K562 (cell line): Measurements from ENCODE around the gene MSANTD1. TPM values are rescaled to one million over a fixed set of nuclear protein-coding genes. Genes with fewer than 3 reads are reported as not detected.

Experiments used
- CREM ChIP-seq: IDR thresholded peaks from 2 replicates; pipeline ENCODE4 v1.6.1; 2014; ENCODE audit warnings: antibody characterized with exemption, low read depth
- FOXJ2 ChIP-seq: fragments of 200-800 bp; sonication (Bioruptor generic); IDR thresholded peaks from 2 replicates; pipeline ENCODE4 v1.6.1; 2016; ENCODE audit warnings: missing genetic modification characterization, missing compliant biosample characterization
- FOXM1 ChIP-seq, 2 experiments: fragments of 450-650 bp in 1 of 2; sonication (generic) in 1 of 2; formaldehyde crosslinking in 1 of 2; IDR thresholded peaks; 2 replicates each; pipeline versions ENCODE4 v1.6.1 to v1.9.0; 2017 to 2022; ENCODE audit warnings: low read depth in 2 of 2, mild to moderate bottlenecking in 2 of 2, missing genetic modification reagents in 1 of 2, moderate library complexity in 1 of 2
- HDAC3 ChIP-seq: fragments of 450-650 bp; IDR thresholded peaks from 2 replicates; pipeline ENCODE4 v1.6.1; 2018; ENCODE audit warnings: borderline replicate concordance, mild to moderate bottlenecking, moderate library complexity; ENCODE audit not compliant: partially characterized antibody
- HNRNPK ChIP-seq: fragments of 200-400 bp; formaldehyde crosslinking; IDR thresholded peaks from one replicate; pipeline ENCODE4 v1.6.1; 2018; ENCODE audit warnings: mild to moderate bottlenecking, low read depth, low read length; ENCODE audit not compliant: poor library complexity, severe bottlenecking
- HOMEZ ChIP-seq: fragments of 250-450 bp; sonication (Bioruptor Pico); IDR thresholded peaks from 2 replicates; pipeline ENCODE4 v1.4.0; 2020; ENCODE audit warnings: mild to moderate bottlenecking, moderate library complexity
- MAZ ChIP-seq, 2 experiments: fragments of 450-650 bp in 1 of 2; sonication (generic) in 1 of 2; formaldehyde crosslinking; IDR thresholded peaks in 1 of 2; conservative IDR thresholded peaks in 1 of 2; 2 replicates each; pipeline versions ENCODE4 v1.4.0 to v1.5.0; 2020; ENCODE audit warnings: mild to moderate bottlenecking in 1 of 2, missing genetic modification reagents in 1 of 2
- NELFE ChIP-seq: IDR thresholded peaks from 2 replicates; pipeline ENCODE4 v1.6.1; 2011; ENCODE audit warnings: mild to moderate bottlenecking; ENCODE audit not compliant: insufficient read depth, insufficient read length
- NRF1 ChIP-seq, 2 experiments: fragments of 450-650 bp; IDR thresholded peaks in 1 of 2; conservative IDR thresholded peaks in 1 of 2; 2 replicates each; pipeline ENCODE4 v1.6.1; 2014; ENCODE audit warnings: mild to moderate bottlenecking in 2 of 2
- PRPF4 ChIP-seq: fragments of 200-400 bp; formaldehyde crosslinking; IDR thresholded peaks from one replicate; pipeline ENCODE4 v1.6.1; 2017; ENCODE audit warnings: low read length, low read depth, mild to moderate bottlenecking; ENCODE audit not compliant: insufficient read depth, poor library complexity, severe bottlenecking
- PYGO2 ChIP-seq: fragments of 450-650 bp; IDR thresholded peaks from 2 replicates; pipeline ENCODE4 v1.6.1; 2016; ENCODE audit warnings: mild to moderate bottlenecking, missing genetic modification characterization, moderate library complexity, missing compliant biosample characterization
- RAD21 ChIP-seq, 2 experiments: fragments of 250-450 bp in 1 of 2; fragments of 450-650 bp in 1 of 2; sonication (Bioruptor Pico) in 1 of 2; formaldehyde crosslinking in 1 of 2; IDR thresholded peaks in 1 of 2; conservative IDR thresholded peaks in 1 of 2; 2 replicates each; pipeline versions ENCODE4 v1.4.0 to v1.8.0; 2020 to 2022; ENCODE audit warnings: mild to moderate bottlenecking in 2 of 2, moderate library complexity in 1 of 2
- SIN3A ChIP-seq, 2 experiments: fragments of 150-350 bp in 1 of 2; IDR thresholded peaks; 2 replicates each; pipeline ENCODE4 v1.6.1; 2011 to 2016; ENCODE audit warnings: borderline replicate concordance in 2 of 2, low read depth in 2 of 2, low read length in 2 of 2, mild to moderate bottlenecking in 2 of 2, moderate library complexity in 2 of 2; ENCODE audit not compliant: control insufficient read depth in 1 of 2
- TEAD1 ChIP-seq, 2 experiments: fragments of 450-650 bp in 1 of 2; sonication (generic) in 1 of 2; formaldehyde crosslinking; IDR thresholded peaks; 2 replicates each; pipeline versions ENCODE4 v1.4.0 to v1.8.0; 2020 to 2022; ENCODE audit warnings: mild to moderate bottlenecking in 2 of 2, missing genetic modification reagents in 1 of 2
- TSC22D4 ChIP-seq: fragments of 450-650 bp; IDR thresholded peaks from 2 replicates; pipeline ENCODE4 v1.6.1; 2016; ENCODE audit warnings: missing genetic modification characterization, missing biosample characterization, control low read depth
- U2AF1 ChIP-seq: fragments of 200-400 bp; formaldehyde crosslinking; optimal IDR thresholded peaks from 2 replicates; pipeline ENCODE3; 2017; ENCODE audit warnings: mild to moderate bottlenecking, low read depth, low read length, moderate library complexity
- ZNF274 ChIP-seq: IDR thresholded peaks from 2 replicates; pipeline ENCODE4 v1.6.1; 2011; ENCODE audit warnings: low read depth, mild to moderate bottlenecking, low read length, moderate library complexity, borderline replicate concordance
- ZNF277 ChIP-seq: fragments of 250-450 bp; sonication (Bioruptor Pico); IDR thresholded peaks from 2 replicates; pipeline ENCODE4 v1.8.0; 2022; ENCODE audit warnings: inconsistent platforms, mild to moderate bottlenecking, moderate library complexity, borderline replicate concordance
- ZNF324 ChIP-seq: fragments of 250-450 bp; sonication (Bioruptor Pico); IDR thresholded peaks from 2 replicates; pipeline ENCODE4 v1.4.0; 2020; ENCODE audit warnings: mild to moderate bottlenecking
- ZNF584 ChIP-seq: fragments of 200-800 bp; sonication (Bioruptor generic); IDR thresholded peaks from 2 replicates; pipeline ENCODE4 v1.6.1; 2016; ENCODE audit warnings: low read depth, mild to moderate bottlenecking, missing genetic modification characterization, missing compliant biosample characterization
- ZSCAN29 ChIP-seq: fragments of 450-650 bp; IDR thresholded peaks from 2 replicates; pipeline ENCODE4 v1.6.1; 2017
- polyA plus RNA-seq, 8 experiments: library from polyadenylated mRNA; depleted of rRNA in 4 of 8; stranded (reverse) in 5 of 8; unstranded in 3 of 8; fragments of >200 nt; fragmentation: Nextera tagmentation in 2 of 8; fragmentation: Illumina TruSeq in 1 of 8; extraction: Ambion mirVana in 2 of 8; extraction: Trizol in 1 of 8; gene quantifications; 2 replicates each; pipeline versions ENCODE4 v1.2.1 to v1.2.3, GENCODE V29; 2011 to 2014; ENCODE audit warnings: inconsistent platforms in 1 of 8, missing spikeins in 1 of 8
- total RNA-seq, 7 experiments: library from RNA; depleted of rRNA in 6 of 7; stranded (reverse); fragments of >200 nt in 6 of 7; fragmentation: Illumina TruSeq in 2 of 7; extraction: Trizol in 2 of 7; gene quantifications; 2 replicates each; pipeline versions ENCODE4 v1.2.1 to v1.2.3, GENCODE V29; 2011 to 2021; ENCODE audit warnings: low replicate concordance in 1 of 7
- TF ChIP-seq, protein P1 (sequence below): fragments of 250-450 bp; sonication (Bioruptor Pico); IDR thresholded peaks from 2 replicates; pipeline ENCODE4 v1.5.0; 2021

The MSANTD1 gene
- total and polyA plus RNA-seq, 9 of the 15 experiments (the other 6 are each of a cell fraction or from before 2014, with no cell fraction given) = 0.04 to 0.09 (median 0.07) TPM; not detected in 6

DNA sequence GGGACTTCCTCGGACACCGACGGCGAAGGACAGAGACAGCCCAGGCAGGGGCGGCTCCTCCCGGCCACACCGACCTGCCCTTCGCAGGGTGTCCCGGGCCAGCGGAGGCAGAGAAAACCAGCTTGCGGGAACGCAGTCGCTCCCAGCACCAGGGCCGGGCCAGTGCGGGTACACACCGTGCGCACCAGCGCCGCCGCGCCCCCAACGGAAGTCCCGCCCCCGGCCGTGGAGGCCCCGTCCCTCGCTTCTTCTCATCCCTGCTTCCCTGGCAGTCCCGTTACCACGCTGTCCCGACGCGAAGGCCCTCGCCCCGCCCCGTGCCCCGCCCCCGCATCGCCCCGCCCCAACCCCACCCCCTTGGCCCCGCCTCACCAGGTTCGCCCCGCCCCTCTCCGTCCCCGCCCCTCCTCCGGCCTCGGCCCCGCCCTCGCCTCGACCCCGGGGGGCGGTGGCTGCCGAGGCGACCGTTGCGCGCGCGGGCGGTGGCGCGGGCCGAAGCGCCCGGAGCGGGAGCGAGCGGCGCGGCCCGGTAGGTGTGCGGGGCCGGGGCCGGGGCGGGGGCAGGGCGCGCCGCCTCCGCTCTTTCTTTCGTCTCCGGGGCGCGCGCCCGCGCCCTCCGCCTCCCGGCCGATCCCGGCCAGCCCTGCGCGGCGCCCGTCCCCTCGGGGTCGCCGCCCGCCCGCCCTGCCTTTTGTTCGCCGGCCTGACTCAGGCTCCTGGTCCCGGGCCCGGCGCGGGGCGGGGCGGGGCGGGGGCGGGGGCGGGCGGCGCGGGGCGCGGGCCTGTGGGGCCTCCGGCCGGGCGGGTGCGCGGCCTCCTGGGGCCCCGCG, 43.8 kb downstream of the MSANTD1 start, which contains the start of gene RGS12 (continued):
- TF ChIP-seq ZNF584 (no peak), TEAD1 (CRISPR knock-in tag; IDR thresholded peaks at IDR 0.05) (peak in 1 of 2 experiments; percentile 65; a peak in 1 of 4 replicates), ZNF324 (CRISPR knock-in tag) (no peak), RAD21 (CRISPR knock-in tag; conservative IDR thresholded peaks at IDR 0.05 in 1 of 2, IDR thresholded peaks at IDR 0.05 in 1 of 2) (no peak), ZNF277 (CRISPR knock-in tag) (no peak), HOMEZ (0 out of 2 replicates have a peak, but pooled peaks have one; percentile 25), ZSCAN29 (no peak), U2AF1 (no peak), MAZ (CRISPR knock-in tag; conservative IDR thresholded peaks at IDR 0.05 in 1 of 2, IDR thresholded peaks at IDR 0.05 in 1 of 2) (peak; percentile 25 to 46; a peak in 2 of 4 replicates), PYGO2 (tag) (no peak), SIN3A (IDR thresholded peaks at IDR 0.05; ENCODE audit: borderline replicate concordance in 2 of 2, control insufficient read depth in 1 of 2, low read depth in 2 of 2, low read length in 2 of 2) (peak in 1 of 2 experiments; percentile 22; a peak in 1 of 4 replicates), HDAC3 (no peak), HNRNPK (no peak), ZNF274 (no peak), TSC22D4 (tag) (no peak), NRF1 (conservative IDR thresholded peaks at IDR 0.05 in 1 of 2, IDR thresholded peaks at IDR 0.05 in 1 of 2) (peak; percentile 75 to 78), PRPF4 (no peak), FOXJ2 (no peak), FOXM1 (IDR thresholded peaks at IDR 0.05; ENCODE audit: low read depth) (no peak), FOXM1 (CRISPR knock-in tag; IDR thresholded peaks at IDR 0.05; ENCODE audit: low read depth) (no peak), CREM (no peak), NELFE (no peak)
- TF ChIP-seq, protein P1, sequence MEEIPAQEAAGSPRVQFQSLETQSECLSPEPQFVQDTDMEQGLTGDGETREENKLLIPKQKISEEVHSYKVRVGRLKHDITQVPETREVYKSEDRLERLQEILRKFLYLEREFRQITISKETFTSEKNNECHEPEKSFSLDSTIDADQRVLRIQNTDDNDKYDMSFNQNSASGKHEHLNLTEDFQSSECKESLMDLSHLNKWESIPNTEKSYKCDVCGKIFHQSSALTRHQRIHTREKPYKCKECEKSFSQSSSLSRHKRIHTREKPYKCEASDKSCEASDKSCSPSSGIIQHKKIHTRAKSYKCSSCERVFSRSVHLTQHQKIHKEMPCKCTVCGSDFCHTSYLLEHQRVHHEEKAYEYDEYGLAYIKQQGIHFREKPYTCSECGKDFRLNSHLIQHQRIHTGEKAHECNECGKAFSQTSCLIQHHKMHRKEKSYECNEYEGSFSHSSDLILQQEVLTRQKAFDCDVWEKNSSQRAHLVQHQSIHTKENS (CRISPR knock-in tag) = no peak
